ENCODE results near the gene PARVA. TPM values are rescaled to one million over a fixed set of nuclear protein-coding genes. Genes with fewer than 3 reads are reported as not detected.

Gene PARVA
- total RNA-seq, 1 experiment from 2014 or later = 22.9 TPM

- H3K36me3 Mint-ChIP-seq (ENCODE audit: insufficient read depth, unreplicated experiment) = no peaks in the 10 kb centered on the region
- no peak for TF ChIP-seq CTCF (IDR thresholded peaks at IDR 0.05; ENCODE audit: unreplicated experiment)
- intact Hi-C loops (cut with micrococcal nuclease; ENCODE audit: unreplicated experiment) = no loop called here
- no peak overlapping the region for H3K27ac Mint-ChIP-seq (ENCODE audit: unreplicated experiment)
- peaks cover 5% of the 10 kb centered on the region for H3K9me3 Mint-ChIP-seq (ENCODE audit: low read depth, unreplicated experiment)
- H3K4me1 Mint-ChIP-seq (ENCODE audit: low read depth, unreplicated experiment) = peaks cover 9% of the 10 kb centered on the region
- no TSS peak for BruUV-seq (replicated peaks)
- H3K27me3 Mint-ChIP-seq (ENCODE audit: unreplicated experiment) = no peaks in the 10 kb centered on the region
- CTCF ChIA-PET = no interaction called here
- no peak overlapping the region for H3K4me3 Mint-ChIP-seq (ENCODE audit: low read depth, unreplicated experiment)
- DNase-seq = no peak
These were observed 60.9 kb downstream of the PARVA start for GRCh38 chr11:12438291-12438690.

DNA sequence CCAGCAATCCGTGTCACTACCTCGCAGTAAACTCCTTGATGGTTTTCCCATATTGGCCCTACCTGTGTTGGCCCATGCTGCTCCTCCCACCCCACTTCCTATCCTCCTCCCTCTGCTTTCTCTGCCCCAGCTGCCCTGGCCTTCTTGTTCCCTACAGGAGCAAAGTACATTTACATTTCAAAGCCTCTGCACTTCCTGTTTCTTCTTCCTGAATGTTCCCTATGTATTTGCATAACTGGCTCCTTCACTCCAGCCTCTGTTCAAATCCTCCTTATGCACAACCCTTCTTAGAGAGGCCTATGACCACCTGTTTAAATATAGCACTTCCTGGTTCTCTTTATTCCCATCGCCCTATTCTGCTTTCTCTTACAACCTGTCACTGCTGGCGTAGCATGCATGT is 62.2 kb downstream of the PARVA start:
- DNase-seq = no peak
- Mint-ChIP-seq H3K36me3 (ENCODE audit: insufficient read depth, unreplicated experiment) (no peaks in the 10 kb centered on the region), H3K27me3 (ENCODE audit: unreplicated experiment) (no peaks in the 10 kb centered on the region), H3K27ac (ENCODE audit: unreplicated experiment) (peak overlapping the region; percentile 13), H3K4me3 (ENCODE audit: low read depth, unreplicated experiment) (no peak overlapping the region), H3K9me3 (ENCODE audit: low read depth, unreplicated experiment) (peaks cover 5% of the 10 kb centered on the region), H3K4me1 (ENCODE audit: low read depth, unreplicated experiment) (peaks cover 9% of the 10 kb centered on the region)
- intact Hi-C loops (cut with micrococcal nuclease; ENCODE audit: unreplicated experiment) = no loop called here
- BruUV-seq (replicated peaks) = no TSS peak
- CTCF ChIA-PET = interaction anchor here (1.0 kb wide), 1 partner anchor 9 kb away, joined by 3 read pairs; no protein-coding TSS in a partner anchor
- TF ChIP-seq CTCF (IDR thresholded peaks at IDR 0.05; ENCODE audit: unreplicated experiment) = no peak

GRCh38 chr11:12440565-12440964 is 63.2 kb downstream of the PARVA start:
- H3K4me3 Mint-ChIP-seq (ENCODE audit: low read depth, unreplicated experiment) = no peak overlapping the region
- TF ChIP-seq CTCF (IDR thresholded peaks at IDR 0.05; ENCODE audit: unreplicated experiment) = no peak
- CTCF ChIA-PET = no interaction called here
- peaks cover 9% of the 10 kb centered on the region for H3K4me1 Mint-ChIP-seq (ENCODE audit: low read depth, unreplicated experiment)
- H3K27ac Mint-ChIP-seq (ENCODE audit: unreplicated experiment) = no peak overlapping the region
- intact Hi-C loops (cut with micrococcal nuclease; ENCODE audit: unreplicated experiment) = no loop called here
- H3K36me3 Mint-ChIP-seq (ENCODE audit: insufficient read depth, unreplicated experiment) = no peaks in the 10 kb centered on the region
- peaks cover 5% of the 10 kb centered on the region for H3K9me3 Mint-ChIP-seq (ENCODE audit: low read depth, unreplicated experiment)
- DNase-seq = no peak
- no TSS peak for BruUV-seq (replicated peaks)
- no peaks in the 10 kb centered on the region for H3K27me3 Mint-ChIP-seq (ENCODE audit: unreplicated experiment)

DNA sequence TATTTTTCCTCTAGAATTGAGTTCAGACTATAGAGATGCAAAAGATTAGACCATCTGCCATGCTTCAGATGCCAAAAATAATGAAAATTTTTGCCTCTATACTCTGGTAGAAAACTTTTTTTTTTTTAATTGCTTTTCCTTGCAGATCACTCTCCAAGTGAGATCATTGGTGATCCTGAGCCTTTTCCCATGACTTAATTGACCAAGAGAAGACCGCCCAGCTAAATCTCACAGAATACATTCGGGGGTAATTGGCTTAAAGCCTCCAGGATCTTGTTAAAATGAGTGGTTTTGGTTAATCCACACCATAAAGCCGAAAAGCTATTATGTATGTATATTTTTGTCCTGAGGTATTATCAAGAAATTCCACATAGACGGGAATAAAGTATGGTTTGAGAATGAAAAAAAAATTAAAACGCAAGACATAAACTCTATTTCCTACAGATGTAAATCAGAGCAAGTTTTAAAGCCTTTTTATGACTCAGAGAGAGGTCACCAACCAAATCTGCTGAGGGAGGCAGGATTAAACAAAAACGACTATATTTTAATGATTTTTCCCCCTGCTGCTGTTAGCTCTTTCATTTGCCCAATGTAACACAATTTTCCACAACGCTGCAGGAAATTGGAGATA is 64.0 kb downstream of the PARVA start:
- CTCF ChIA-PET = no interaction called here
- TF ChIP-seq CTCF (IDR thresholded peaks at IDR 0.05; ENCODE audit: unreplicated experiment) = no peak
- BruUV-seq (replicated peaks) = no TSS peak
- H3K36me3 Mint-ChIP-seq (ENCODE audit: insufficient read depth, unreplicated experiment) = no peaks in the 10 kb centered on the region
- no peak overlapping the region for H3K27ac Mint-ChIP-seq (ENCODE audit: unreplicated experiment)
- intact Hi-C loops (cut with micrococcal nuclease; ENCODE audit: unreplicated experiment) = no loop called here
- no peaks in the 10 kb centered on the region for H3K27me3 Mint-ChIP-seq (ENCODE audit: unreplicated experiment)
- DNase-seq = no peak
- H3K4me3 Mint-ChIP-seq (ENCODE audit: low read depth, unreplicated experiment) = no peak overlapping the region
- H3K4me1 Mint-ChIP-seq (ENCODE audit: low read depth, unreplicated experiment) = peaks cover 9% of the 10 kb centered on the region
- peaks cover 5% of the 10 kb centered on the region for H3K9me3 Mint-ChIP-seq (ENCODE audit: low read depth, unreplicated experiment)

Data from Calu3 (cell line).